Osteoblast (primary cell): ENCODE data around the gene RGS4. TPM values are rescaled to one million over a fixed set of nuclear protein-coding genes. Genes with fewer than 3 reads are reported as not detected.

Source experiments
- DNase-seq: peaks from one replicate; pipeline ENCODE4 v3.0.0; 2011; ENCODE audit warnings: low spot score, mixed read lengths; ENCODE audit not compliant: insufficient read length; ENCODE audit errors: missing footprints
- H2AFZ ChIP-seq: 2 replicates; pipeline ENCODE4 v1.6.0; 2011; ENCODE audit warnings: mild to moderate bottlenecking, low read length
- H3K27ac ChIP-seq: 2 replicates; pipeline ENCODE4 v1.5.1; 2011; ENCODE audit warnings: mild to moderate bottlenecking, low read depth, low read length, moderate library complexity
- H3K27me3 ChIP-seq: 2 replicates; pipeline ENCODE4 v1.6.0; 2012; ENCODE audit warnings: mild to moderate bottlenecking, control low read depth, inconsistent platforms, low read length, moderate library complexity; ENCODE audit not compliant: insufficient read depth
- H3K36me3 ChIP-seq: 2 replicates; pipeline ENCODE4 v1.5.1; 2011; ENCODE audit warnings: mild to moderate bottlenecking, low read length, control low read depth, moderate library complexity; ENCODE audit not compliant: insufficient read depth
- H3K4me1 ChIP-seq: 2 replicates; pipeline ENCODE4 v1.5.1; 2011; ENCODE audit warnings: mild to moderate bottlenecking, low read length, control low read depth, moderate library complexity; ENCODE audit not compliant: insufficient read depth
- H3K4me2 ChIP-seq: 2 replicates; pipeline ENCODE4 v1.6.0; 2011; ENCODE audit warnings: mild to moderate bottlenecking, low read length; ENCODE audit not compliant: insufficient read depth
- H3K4me3 ChIP-seq: fragments of 200-600 bp; sonication (generic); 3 replicates; pipeline ENCODE4 v1.5.1; 2012; ENCODE audit warnings: mild to moderate bottlenecking, low read length, inconsistent platforms; ENCODE audit not compliant: insufficient read depth
- H3K79me2 ChIP-seq: 2 replicates; pipeline ENCODE4 v1.6.0; 2012; ENCODE audit warnings: mild to moderate bottlenecking, low read length, control low read depth, inconsistent platforms; ENCODE audit not compliant: insufficient read depth
- H3K9me3 ChIP-seq: 2 replicates; pipeline ENCODE4 v1.5.1; 2011; ENCODE audit warnings: low read depth, low read length, control low read depth
- H4K20me1 ChIP-seq: 2 replicates; pipeline ENCODE4 v1.6.0; 2012; ENCODE audit warnings: mild to moderate bottlenecking, low read length, control low read depth; ENCODE audit not compliant: insufficient read depth
- total RNA-seq: library from RNA; depleted of rRNA; stranded (reverse); fragments of >200 nt; gene quantifications from 2 replicates; pipeline ENCODE4 v1.2.3, GENCODE V29; 2012
- TF ChIP-seq, protein P1 (sequence below): IDR thresholded peaks from 2 replicates; pipeline ENCODE4 v1.5.1; 2011; ENCODE audit warnings: mild to moderate bottlenecking, low read depth, low read length, moderate library complexity; ENCODE audit errors: extremely low read depth

Gene RGS4
- total RNA-seq, 1 donor, result 142 TPM

DNA sequence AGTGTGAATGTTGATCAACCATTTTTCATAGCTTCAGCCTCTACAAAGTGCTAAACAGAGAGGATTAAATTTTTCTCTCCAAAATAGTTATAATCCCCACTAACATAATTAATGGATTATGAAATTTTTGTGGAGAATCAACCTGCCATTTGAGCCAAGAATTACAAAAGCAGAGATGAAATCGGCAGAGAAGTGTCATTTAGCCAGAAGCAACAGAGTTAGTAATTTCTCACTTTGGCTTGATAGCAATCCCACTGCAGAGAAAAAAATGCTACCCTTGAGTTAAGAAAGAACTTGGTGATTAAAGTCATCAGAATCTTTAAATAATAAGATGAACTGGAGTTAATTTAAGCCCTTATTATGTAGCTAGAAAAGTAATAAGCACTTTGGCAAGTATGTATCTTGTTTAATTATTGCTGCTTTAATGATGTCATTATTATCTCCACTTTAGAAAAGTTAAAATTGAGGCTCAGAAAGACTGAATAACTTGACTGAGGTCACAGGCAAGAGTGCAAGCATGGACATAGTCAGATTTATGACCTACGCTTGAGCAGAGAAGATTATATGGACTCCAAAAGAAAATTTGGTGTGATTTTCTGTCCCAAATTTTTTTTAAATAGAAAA lies 37.3 kb downstream of the RGS4 start:
- H3K4me2 ChIP-seq, result no peak overlapping the region
- TF ChIP-seq, protein P1, sequence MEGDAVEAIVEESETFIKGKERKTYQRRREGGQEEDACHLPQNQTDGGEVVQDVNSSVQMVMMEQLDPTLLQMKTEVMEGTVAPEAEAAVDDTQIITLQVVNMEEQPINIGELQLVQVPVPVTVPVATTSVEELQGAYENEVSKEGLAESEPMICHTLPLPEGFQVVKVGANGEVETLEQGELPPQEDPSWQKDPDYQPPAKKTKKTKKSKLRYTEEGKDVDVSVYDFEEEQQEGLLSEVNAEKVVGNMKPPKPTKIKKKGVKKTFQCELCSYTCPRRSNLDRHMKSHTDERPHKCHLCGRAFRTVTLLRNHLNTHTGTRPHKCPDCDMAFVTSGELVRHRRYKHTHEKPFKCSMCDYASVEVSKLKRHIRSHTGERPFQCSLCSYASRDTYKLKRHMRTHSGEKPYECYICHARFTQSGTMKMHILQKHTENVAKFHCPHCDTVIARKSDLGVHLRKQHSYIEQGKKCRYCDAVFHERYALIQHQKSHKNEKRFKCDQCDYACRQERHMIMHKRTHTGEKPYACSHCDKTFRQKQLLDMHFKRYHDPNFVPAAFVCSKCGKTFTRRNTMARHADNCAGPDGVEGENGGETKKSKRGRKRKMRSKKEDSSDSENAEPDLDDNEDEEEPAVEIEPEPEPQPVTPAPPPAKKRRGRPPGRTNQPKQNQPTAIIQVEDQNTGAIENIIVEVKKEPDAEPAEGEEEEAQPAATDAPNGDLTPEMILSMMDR, result no peak
- H3K79me2 ChIP-seq, result no peaks in the 10 kb centered on the region
- no peak for DNase-seq
- H3K27ac ChIP-seq, result no peak overlapping the region
- no peaks in the 10 kb centered on the region for H3K27me3 ChIP-seq
- H4K20me1 ChIP-seq, result no peaks in the 10 kb centered on the region
- no peak overlapping the region for H3K4me3 ChIP-seq
- H3K36me3 ChIP-seq, result no peaks in the 10 kb centered on the region
- peaks cover 10% of the 10 kb centered on the region for H3K4me1 ChIP-seq
- no peaks in the 10 kb centered on the region for H3K9me3 ChIP-seq
- no peak overlapping the region for H2AFZ ChIP-seq

- no peaks in the 10 kb centered on the region for H4K20me1 ChIP-seq
- H3K4me3 ChIP-seq, result no peak overlapping the region
- no peaks in the 10 kb centered on the region for H3K9me3 ChIP-seq
- H3K4me1 ChIP-seq, result peaks cover 10% of the 10 kb centered on the region
- TF ChIP-seq, protein P1, result no peak
- no peaks in the 10 kb centered on the region for H3K27me3 ChIP-seq
- H2AFZ ChIP-seq, result no peak overlapping the region
- no peak overlapping the region for H3K27ac ChIP-seq
- H3K36me3 ChIP-seq, result no peaks in the 10 kb centered on the region
- H3K79me2 ChIP-seq, result no peaks in the 10 kb centered on the region
- no peak for DNase-seq
- H3K4me2 ChIP-seq, result no peak overlapping the region
Observed at GRCh38 chr1:163107655-163108054, 38.5 kb downstream of the RGS4 start.

DNA sequence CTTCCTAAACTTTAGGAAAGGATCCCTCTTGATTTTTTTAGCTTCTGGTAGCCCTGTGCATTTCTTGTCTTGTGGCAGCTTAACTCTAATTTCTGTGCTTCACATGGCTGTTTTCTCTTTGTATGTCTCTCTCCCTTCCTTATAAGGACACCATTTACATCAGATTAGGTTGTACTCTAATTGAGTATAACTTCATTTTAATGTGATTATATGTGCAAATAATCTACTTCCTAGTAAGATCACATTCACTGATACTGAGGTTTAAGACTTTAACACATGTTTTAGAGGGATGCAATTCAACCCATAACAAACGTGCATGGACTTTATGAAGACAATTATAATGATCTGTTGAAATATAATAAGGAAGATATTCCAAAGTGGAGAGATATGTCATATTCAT lies 46.7 kb downstream of the RGS4 start:
- H3K27me3 ChIP-seq, result no peaks in the 10 kb centered on the region
- TF ChIP-seq, protein P1, result no peak
- peak; percentile 26 for DNase-seq
- no peak overlapping the region for H3K4me2 ChIP-seq
- H3K27ac ChIP-seq, result no peak overlapping the region
- H3K79me2 ChIP-seq, result no peaks in the 10 kb centered on the region
- no peaks in the 10 kb centered on the region for H3K36me3 ChIP-seq
- no peaks in the 10 kb centered on the region for H3K9me3 ChIP-seq
- no peak overlapping the region for H2AFZ ChIP-seq
- H3K4me1 ChIP-seq, result no peaks in the 10 kb centered on the region
- H3K4me3 ChIP-seq, result no peak overlapping the region
- H4K20me1 ChIP-seq, result no peaks in the 10 kb centered on the region

DNA sequence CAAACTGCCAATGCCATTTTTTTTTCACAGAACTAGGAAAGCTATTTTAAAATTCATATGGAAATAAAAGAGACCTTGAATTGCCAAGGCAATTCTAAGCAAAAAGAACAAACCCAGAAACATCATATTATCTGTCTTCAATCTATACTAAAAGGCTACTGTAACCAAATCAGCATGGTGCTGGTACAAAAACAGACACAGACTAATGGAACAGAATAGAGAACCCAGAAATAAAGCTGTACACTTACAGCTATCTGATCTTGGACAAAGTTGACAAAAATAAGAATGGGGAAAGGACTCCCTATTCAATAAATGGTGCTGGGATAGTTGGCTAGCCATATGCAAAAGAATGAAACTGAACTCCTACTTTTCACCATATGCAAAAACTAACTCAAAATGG lies 50.5 kb downstream of the RGS4 start:
- H4K20me1 ChIP-seq, result no peaks in the 10 kb centered on the region
- H3K4me2 ChIP-seq, result no peak overlapping the region
- H3K4me1 ChIP-seq, result no peaks in the 10 kb centered on the region
- no peak for DNase-seq
- H3K4me3 ChIP-seq, result no peak overlapping the region
- H3K36me3 ChIP-seq, result no peaks in the 10 kb centered on the region
- no peak overlapping the region for H2AFZ ChIP-seq
- no peak overlapping the region for H3K27ac ChIP-seq
- no peaks in the 10 kb centered on the region for H3K79me2 ChIP-seq
- no peaks in the 10 kb centered on the region for H3K9me3 ChIP-seq
- TF ChIP-seq, protein P1, result no peak
- H3K27me3 ChIP-seq, result peaks cover 3% of the 10 kb centered on the region
